HCT116 (cell line): ENCODE data around the gene DYNLT2B. TPM values are rescaled to one million over a fixed set of nuclear protein-coding genes. Genes with fewer than 3 reads are reported as not detected.
"Not testable (repeated sequence)": the region's sequence is repeated elsewhere in the genome, so short reads cannot be mapped to it uniquely, and the experiment has no call there.

Experiments
- ATAC-seq: fragments of 200-7000 bp; cut with Tn5 transposase; 2 replicates; pipeline ENCODE4 v1.9.1; 2020; ENCODE audit warnings: mild to moderate bottlenecking, moderate library complexity
- BruUV-seq: library from RNA; stranded (reverse); fragments of 400-500 nt; replicated peaks from 2 replicates; lab custom pipeline; 2021; lab: Mats Ljungman, UMichigan
- CTCF ChIA-PET: fragments of 300-600 bp; sonication (Branson Sonifier 250); formaldehyde crosslinking; loops from one replicate; lab custom pipeline; 2021; ENCODE audit warnings: antibody characterized with exemption; lab: Charles Lee
- POLR2A ChIA-PET: fragments of 300-600, 350-600 bp; sonication (Branson Sonifier 250); formaldehyde crosslinking; loops from one replicate; lab custom pipeline; 2021; ENCODE audit warnings: antibody characterized with exemption; lab: Charles Lee
- RAD21 ChIA-PET, 2 experiments: fragments of 300-600 bp; sonication (Branson Sonifier 250); formaldehyde crosslinking; loops; one replicate each; lab custom pipeline; 2023; ENCODE audit warnings: low total read pairs in 2 of 2; ENCODE audit not compliant: uncharacterized antibody in 2 of 2, unreplicated experiment in 2 of 2, low non-redundant PET in 1 of 2; lab: Charles Lee
- DNase-seq: peaks from one replicate; pipeline ENCODE4 v3.0.0-alpha.2; 2010; ENCODE audit warnings: low read depth, low spot score
- H2AFZ ChIP-seq: fragments of 200-600 bp; shearing (Covaris generic), sonication (generic); 2 replicates; pipeline ENCODE4 v1.6.1; 2017; ENCODE audit warnings: low read depth, mixed run types, mixed read lengths, antibody characterized with exemption, low read length; ENCODE audit not compliant: poor library complexity, severe bottlenecking
- H3K27ac ChIP-seq: 2 replicates; pipeline ENCODE4 v1.5.1; 2012; ENCODE audit warnings: low read depth, low read length
- H3K27me3 ChIP-seq: fragments of 200-600 bp; sonication (generic); 2 replicates; pipeline ENCODE4 v1.6.1; 2016; ENCODE audit warnings: mixed run types, low read length, mixed read lengths; ENCODE audit not compliant: insufficient read depth
- H3K36me3 ChIP-seq, 2 experiments: fragments of 200-500 bp in 1 of 2; fragments of 200-600 bp in 1 of 2; sonication (Bioruptor generic) in 1 of 2; sonication (generic) in 1 of 2; 2 replicates each; pipeline versions ENCODE4 v1.5.1 to v1.6.1; 2014 to 2016; ENCODE audit warnings: low read length in 2 of 2, inconsistent platforms in 1 of 2, mixed read lengths in 1 of 2, mixed run types in 1 of 2; ENCODE audit not compliant: insufficient read depth in 2 of 2, control insufficient read depth in 1 of 2
- H3K4me1 ChIP-seq, 2 experiments: fragments of 200-600 bp in 1 of 2; sonication (generic) in 1 of 2; 2 replicates each; pipeline versions ENCODE4 v1.5.1 to v1.6.1; 2012 to 2017; ENCODE audit warnings: low read length in 2 of 2, inconsistent platforms in 1 of 2, mild to moderate bottlenecking in 1 of 2, mixed read lengths in 1 of 2, mixed run types in 1 of 2, moderate library complexity in 1 of 2; ENCODE audit not compliant: insufficient read depth in 2 of 2, control insufficient read depth in 1 of 2
- H3K4me2 ChIP-seq: fragments of 200-600 bp; sonication (generic); 2 replicates; pipeline ENCODE4 v1.6.1; 2017; ENCODE audit warnings: mixed run types, low read length, mixed read lengths
- H3K4me3 ChIP-seq, 2 experiments: fragments of 200-600 bp in 1 of 2; sonication (generic) in 1 of 2; replicated peaks in 1 of 2; 2 replicates each; pipeline ENCODE4 v1.5.1; 2011 to 2016; ENCODE audit warnings: low read length in 2 of 2, control low read depth in 1 of 2, low read depth in 1 of 2, mild to moderate bottlenecking in 1 of 2, mixed read lengths in 1 of 2, mixed run types in 1 of 2
- H3K79me2 ChIP-seq: fragments of 200-600 bp; sonication (generic); 2 replicates; pipeline ENCODE4 v1.6.1; 2017; ENCODE audit warnings: mild to moderate bottlenecking, mixed run types, low read length, moderate library complexity, mixed read lengths; ENCODE audit not compliant: insufficient read depth
- H3K9ac ChIP-seq: fragments of 200-600 bp; sonication (generic); 2 replicates; pipeline ENCODE4 v1.6.1; 2016; ENCODE audit warnings: low read length, mixed read lengths
- H3K9me2 ChIP-seq: fragments of 200-600 bp; sonication (generic), shearing (Covaris generic); 2 replicates; pipeline ENCODE4 v1.6.1; 2017; ENCODE audit warnings: mixed run types, mild to moderate bottlenecking, moderate library complexity; ENCODE audit not compliant: insufficient read depth
- H3K9me3 ChIP-seq, 2 experiments: fragments of 200-500 bp in 1 of 2; fragments of 200-600 bp in 1 of 2; sonication (Bioruptor generic) in 1 of 2; sonication (generic) in 1 of 2; 2 replicates each; pipeline ENCODE4 v1.6.1; 2014 to 2017; ENCODE audit warnings: low read length in 2 of 2, mixed read lengths in 2 of 2, inconsistent platforms in 1 of 2, low read depth in 1 of 2, mild to moderate bottlenecking in 1 of 2, mixed run types in 1 of 2, moderate library complexity in 1 of 2; ENCODE audit not compliant: control insufficient read depth in 1 of 2, insufficient read depth in 1 of 2
- H4K20me1 ChIP-seq: fragments of 200-600 bp; sonication (generic), shearing (Covaris generic); 2 replicates; pipeline ENCODE4 v1.6.1; 2017; ENCODE audit warnings: mixed run types, mild to moderate bottlenecking, moderate library complexity; ENCODE audit not compliant: insufficient read depth
- CBX3 ChIP-seq: IDR thresholded peaks from 2 replicates; pipeline ENCODE4 v1.6.1; 2012; ENCODE audit warnings: low read depth
- EGR1 ChIP-seq: IDR thresholded peaks from 2 replicates; pipeline ENCODE4 v1.6.1; 2012; ENCODE audit warnings: low read depth
- EZH2 ChIP-seq: fragments of 200-600 bp; sonication (generic); IDR thresholded peaks from 2 replicates; pipeline ENCODE4 v1.6.1; 2017; ENCODE audit warnings: antibody characterized with exemption, mixed run types
- POLR2A ChIP-seq: IDR thresholded peaks from 2 replicates; pipeline ENCODE4 v1.7.0; 2011; ENCODE audit warnings: borderline replicate concordance; ENCODE audit not compliant: insufficient read depth, insufficient read length; ENCODE audit errors: extremely low read depth
- RAD21 ChIP-seq: IDR thresholded peaks from 2 replicates; pipeline ENCODE4 v1.6.1; 2012; ENCODE audit warnings: low read depth, mild to moderate bottlenecking
- SP1 ChIP-seq: IDR thresholded peaks from 2 replicates; pipeline ENCODE4 v1.6.1; 2012; ENCODE audit warnings: low read depth
- ZFX ChIP-seq: fragments of 450-650 bp; IDR thresholded peaks from 2 replicates; pipeline ENCODE4 v1.6.1; 2017
- ZNF274 ChIP-seq: fragments of 200-500 bp; sonication (Bioruptor generic); IDR thresholded peaks from 2 replicates; pipeline ENCODE4 v1.6.1; 2014; ENCODE audit warnings: mild to moderate bottlenecking, low read depth, low read length, inconsistent platforms
- intact Hi-C: fragments of 100-400 bp; cut with micrococcal nuclease; formaldehyde crosslinking; loops from 2 replicates; pipeline ENCODE4 v1.10.0; 2022
- total RNA-seq: library from RNA; stranded (reverse); gene quantifications from one replicate; pipeline ENCODE4 v1.2.1, GENCODE V29; 2021; ENCODE audit not compliant: unreplicated experiment
- TF ChIP-seq, protein P1 (sequence below): IDR thresholded peaks from 2 replicates; pipeline ENCODE4 v1.6.1; 2012; ENCODE audit warnings: low read depth

Gene DYNLT2B
- total RNA-seq, 1 experiment from 2014 or later = 9.7 TPM

- Histone ChIP-seq H3K79me2 (no peaks in the 10 kb centered on the region; the same call in 1 of the 2 replicates), H3K36me3 (peaks cover 10 to 32% of the 10 kb centered on the region in 2 experiments; a peak in 3 of 4 replicates), H3K9me2 (no peaks in the 10 kb centered on the region), H3K4me3 (no peak overlapping the region), H3K4me1 (no peaks in the 10 kb centered on the region; a peak in 1 of 4 replicates), H3K9ac (no peak overlapping the region), H3K27ac (no peak overlapping the region), H3K27me3 (no peaks in the 10 kb centered on the region), H2AFZ (no peak overlapping the region), H4K20me1 (no peaks in the 10 kb centered on the region), H3K4me2 (no peak overlapping the region), H3K9me3 (no peaks in the 10 kb centered on the region)
- intact Hi-C loops = no loop called here
- RAD21 ChIA-PET = no interaction called here
- no peak for DNase-seq
- BruUV-seq = no TSS peak
- no peak for TF ChIP-seq SP1
- TF ChIP-seq CBX3 = no peak
- no peak for TF ChIP-seq ZFX
- no peak for TF ChIP-seq EGR1
- TF ChIP-seq, protein P1, sequence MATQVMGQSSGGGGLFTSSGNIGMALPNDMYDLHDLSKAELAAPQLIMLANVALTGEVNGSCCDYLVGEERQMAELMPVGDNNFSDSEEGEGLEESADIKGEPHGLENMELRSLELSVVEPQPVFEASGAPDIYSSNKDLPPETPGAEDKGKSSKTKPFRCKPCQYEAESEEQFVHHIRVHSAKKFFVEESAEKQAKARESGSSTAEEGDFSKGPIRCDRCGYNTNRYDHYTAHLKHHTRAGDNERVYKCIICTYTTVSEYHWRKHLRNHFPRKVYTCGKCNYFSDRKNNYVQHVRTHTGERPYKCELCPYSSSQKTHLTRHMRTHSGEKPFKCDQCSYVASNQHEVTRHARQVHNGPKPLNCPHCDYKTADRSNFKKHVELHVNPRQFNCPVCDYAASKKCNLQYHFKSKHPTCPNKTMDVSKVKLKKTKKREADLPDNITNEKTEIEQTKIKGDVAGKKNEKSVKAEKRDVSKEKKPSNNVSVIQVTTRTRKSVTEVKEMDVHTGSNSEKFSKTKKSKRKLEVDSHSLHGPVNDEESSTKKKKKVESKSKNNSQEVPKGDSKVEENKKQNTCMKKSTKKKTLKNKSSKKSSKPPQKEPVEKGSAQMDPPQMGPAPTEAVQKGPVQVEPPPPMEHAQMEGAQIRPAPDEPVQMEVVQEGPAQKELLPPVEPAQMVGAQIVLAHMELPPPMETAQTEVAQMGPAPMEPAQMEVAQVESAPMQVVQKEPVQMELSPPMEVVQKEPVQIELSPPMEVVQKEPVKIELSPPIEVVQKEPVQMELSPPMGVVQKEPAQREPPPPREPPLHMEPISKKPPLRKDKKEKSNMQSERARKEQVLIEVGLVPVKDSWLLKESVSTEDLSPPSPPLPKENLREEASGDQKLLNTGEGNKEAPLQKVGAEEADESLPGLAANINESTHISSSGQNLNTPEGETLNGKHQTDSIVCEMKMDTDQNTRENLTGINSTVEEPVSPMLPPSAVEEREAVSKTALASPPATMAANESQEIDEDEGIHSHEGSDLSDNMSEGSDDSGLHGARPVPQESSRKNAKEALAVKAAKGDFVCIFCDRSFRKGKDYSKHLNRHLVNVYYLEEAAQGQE = no peak
- no peak for TF ChIP-seq EZH2
- no peak for TF ChIP-seq ZNF274
- TF ChIP-seq POLR2A = no peak
- TF ChIP-seq RAD21 = no peak
- ATAC-seq = no peak
- POLR2A ChIA-PET = no interaction called here
- CTCF ChIA-PET = no interaction called here
Measured at GRCh38 chr3:196360586-196360985, 42.5 kb upstream of the DYNLT2B start.

- BruUV-seq, intact Hi-C loops: not testable (repeated sequence)
- peaks cover 16 to 36% of the 10 kb centered on the region in 2 experiments; a peak in 3 of 4 replicates for H3K36me3 ChIP-seq
Measured at GRCh38 chr3:196358540-196358939, 40.5 kb upstream of the DYNLT2B start.

More at GRCh38 chr3:196358540-196358939, 40.5 kb upstream of the DYNLT2B start:
- H3K4me3 ChIP-seq, H3K4me1 ChIP-seq, H3K9me3 ChIP-seq, CTCF ChIA-PET, H3K27me3 ChIP-seq, H3K79me2 ChIP-seq, ATAC-seq, DNase-seq, H3K27ac ChIP-seq, H4K20me1 ChIP-seq, H3K9ac ChIP-seq, H2AFZ ChIP-seq, H3K4me2 ChIP-seq, RAD21 ChIA-PET, H3K9me2 ChIP-seq, POLR2A ChIA-PET: not testable (repeated sequence)
